SK-N-SH treated with all-trans-retinoic acid at 6 μM for 48 hours (cell line): ENCODE results near the gene GARNL3.

Experiments used
- ARNTL ChIP-seq: fragments of 450-650 bp; formaldehyde crosslinking; IDR thresholded peaks from 2 replicates; pipeline ENCODE4 v1.5.0; 2020; ENCODE audit warnings: low read depth, mild to moderate bottlenecking, moderate library complexity, borderline replicate concordance
- BACH2 ChIP-seq: fragments of 250-450 bp; sonication (Bioruptor Pico); IDR thresholded peaks from 2 replicates; pipeline ENCODE4 v1.9.0; 2021; ENCODE audit warnings: mild to moderate bottlenecking, borderline replicate concordance
- GLIS3 ChIP-seq: fragments of 250-450 bp; sonication (Bioruptor Pico); IDR thresholded peaks from 2 replicates; pipeline ENCODE4 v1.5.0; 2020; ENCODE audit warnings: mild to moderate bottlenecking, moderate library complexity
- ISL1 ChIP-seq: fragments of 250-450 bp; sonication (Bioruptor Pico); IDR thresholded peaks from 2 replicates; pipeline ENCODE4 v2.1.2; 2022; ENCODE audit warnings: mild to moderate bottlenecking, moderate library complexity
- OSR1 ChIP-seq: fragments of 250-450 bp; sonication (Bioruptor Pico); IDR thresholded peaks from 2 replicates; pipeline ENCODE4 v1.8.0; 2022; ENCODE audit warnings: moderate library complexity, mild to moderate bottlenecking, inconsistent platforms
- ZFP3 ChIP-seq: fragments of 250-450 bp; sonication (Bioruptor Pico); IDR thresholded peaks from 2 replicates; pipeline ENCODE4 v1.5.0; 2020; ENCODE audit warnings: mild to moderate bottlenecking, moderate library complexity
- ZFP30 ChIP-seq: fragments of 450-650 bp; formaldehyde crosslinking; IDR thresholded peaks from 2 replicates; pipeline ENCODE4 v1.5.0; 2022; ENCODE audit warnings: mild to moderate bottlenecking, moderate library complexity
- ZNF565 ChIP-seq: fragments of 450-650 bp; formaldehyde crosslinking; conservative IDR thresholded peaks from 2 replicates; pipeline ENCODE4 v1.5.0; 2020; ENCODE audit warnings: low read depth, mild to moderate bottlenecking, moderate library complexity
- TF ChIP-seq, protein P1 (sequence below): fragments of 250-450 bp; sonication (Bioruptor Pico); IDR thresholded peaks from 2 replicates; pipeline ENCODE4 v1.8.0; 2021; ENCODE audit warnings: low read depth, mild to moderate bottlenecking, moderate library complexity, borderline replicate concordance
- TF ChIP-seq, protein P2 (sequence below): fragments of 250-450 bp; sonication (Bioruptor Pico); IDR thresholded peaks from 2 replicates; pipeline ENCODE4 v1.5.1; 2020; ENCODE audit warnings: low read depth, mild to moderate bottlenecking, moderate library complexity
- TF ChIP-seq, protein P3 (sequence below): fragments of 250-450 bp; sonication (Bioruptor Pico); IDR thresholded peaks from 2 replicates; pipeline ENCODE4 v1.8.0; 2020; ENCODE audit warnings: mild to moderate bottlenecking, moderate library complexity, borderline replicate concordance

DNA sequence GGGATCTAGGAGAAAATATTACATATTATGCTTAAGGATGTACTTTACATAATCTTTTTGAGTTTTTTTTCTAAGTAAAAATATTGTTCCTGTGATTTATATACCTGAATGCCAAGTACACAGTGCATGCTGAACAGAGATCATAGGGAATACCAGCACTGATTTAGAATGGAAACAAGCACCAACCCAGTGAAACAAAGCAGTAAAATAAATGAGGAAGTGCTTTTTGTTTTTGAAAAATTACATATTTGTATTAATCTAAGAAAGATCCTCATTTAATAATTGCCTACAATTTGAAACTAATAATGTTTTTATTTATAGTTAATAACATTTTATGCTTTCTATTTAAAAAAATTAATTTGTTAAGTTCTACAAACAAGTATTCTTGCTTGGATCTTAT, 18.0 kb downstream of the GARNL3 start:
- TF ChIP-seq ZFP3 (CRISPR knock-in tag) (no peak), ZFP30 (CRISPR knock-in tag) (no peak), BACH2 (CRISPR knock-in tag) (no peak), GLIS3 (no peak), ISL1 (CRISPR knock-in tag) (no peak), OSR1 (CRISPR knock-in tag) (no peak), ARNTL (CRISPR knock-in tag) (no peak), ZNF565 (CRISPR knock-in tag) (no peak)
- TF ChIP-seq, protein P1, sequence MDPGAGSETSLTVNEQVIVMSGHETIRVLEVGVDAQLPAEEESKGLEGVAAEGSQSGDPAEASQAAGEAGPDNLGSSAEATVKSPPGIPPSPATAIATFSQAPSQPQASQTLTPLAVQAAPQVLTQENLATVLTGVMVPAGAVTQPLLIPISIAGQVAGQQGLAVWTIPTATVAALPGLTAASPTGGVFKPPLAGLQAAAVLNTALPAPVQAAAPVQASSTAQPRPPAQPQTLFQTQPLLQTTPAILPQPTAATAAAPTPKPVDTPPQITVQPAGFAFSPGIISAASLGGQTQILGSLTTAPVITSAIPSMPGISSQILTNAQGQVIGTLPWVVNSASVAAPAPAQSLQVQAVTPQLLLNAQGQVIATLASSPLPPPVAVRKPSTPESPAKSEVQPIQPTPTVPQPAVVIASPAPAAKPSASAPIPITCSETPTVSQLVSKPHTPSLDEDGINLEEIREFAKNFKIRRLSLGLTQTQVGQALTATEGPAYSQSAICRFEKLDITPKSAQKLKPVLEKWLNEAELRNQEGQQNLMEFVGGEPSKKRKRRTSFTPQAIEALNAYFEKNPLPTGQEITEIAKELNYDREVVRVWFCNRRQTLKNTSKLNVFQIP (CRISPR knock-in tag), result no peak
- TF ChIP-seq, protein P2, sequence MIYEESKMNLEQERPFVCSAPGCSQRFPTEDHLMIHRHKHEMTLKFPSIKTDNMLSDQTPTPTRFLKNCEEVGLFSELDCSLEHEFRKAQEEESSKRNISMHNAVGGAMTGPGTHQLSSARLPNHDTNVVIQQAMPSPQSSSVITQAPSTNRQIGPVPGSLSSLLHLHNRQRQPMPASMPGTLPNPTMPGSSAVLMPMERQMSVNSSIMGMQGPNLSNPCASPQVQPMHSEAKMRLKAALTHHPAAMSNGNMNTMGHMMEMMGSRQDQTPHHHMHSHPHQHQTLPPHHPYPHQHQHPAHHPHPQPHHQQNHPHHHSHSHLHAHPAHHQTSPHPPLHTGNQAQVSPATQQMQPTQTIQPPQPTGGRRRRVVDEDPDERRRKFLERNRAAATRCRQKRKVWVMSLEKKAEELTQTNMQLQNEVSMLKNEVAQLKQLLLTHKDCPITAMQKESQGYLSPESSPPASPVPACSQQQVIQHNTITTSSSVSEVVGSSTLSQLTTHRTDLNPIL (CRISPR knock-in tag), result no peak
- TF ChIP-seq, protein P3, sequence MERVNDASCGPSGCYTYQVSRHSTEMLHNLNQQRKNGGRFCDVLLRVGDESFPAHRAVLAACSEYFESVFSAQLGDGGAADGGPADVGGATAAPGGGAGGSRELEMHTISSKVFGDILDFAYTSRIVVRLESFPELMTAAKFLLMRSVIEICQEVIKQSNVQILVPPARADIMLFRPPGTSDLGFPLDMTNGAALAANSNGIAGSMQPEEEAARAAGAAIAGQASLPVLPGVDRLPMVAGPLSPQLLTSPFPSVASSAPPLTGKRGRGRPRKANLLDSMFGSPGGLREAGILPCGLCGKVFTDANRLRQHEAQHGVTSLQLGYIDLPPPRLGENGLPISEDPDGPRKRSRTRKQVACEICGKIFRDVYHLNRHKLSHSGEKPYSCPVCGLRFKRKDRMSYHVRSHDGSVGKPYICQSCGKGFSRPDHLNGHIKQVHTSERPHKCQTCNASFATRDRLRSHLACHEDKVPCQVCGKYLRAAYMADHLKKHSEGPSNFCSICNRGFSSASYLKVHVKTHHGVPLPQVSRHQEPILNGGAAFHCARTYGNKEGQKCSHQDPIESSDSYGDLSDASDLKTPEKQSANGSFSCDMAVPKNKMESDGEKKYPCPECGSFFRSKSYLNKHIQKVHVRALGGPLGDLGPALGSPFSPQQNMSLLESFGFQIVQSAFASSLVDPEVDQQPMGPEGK (CRISPR knock-in tag), result no peak
